ENCODE data around the gene GLB1L2.
"Not testable (repeated sequence)": the region's sequence is repeated elsewhere in the genome, so short reads cannot be mapped to it uniquely, and the experiment has no call there.

GLB1L2 gene

DNA sequence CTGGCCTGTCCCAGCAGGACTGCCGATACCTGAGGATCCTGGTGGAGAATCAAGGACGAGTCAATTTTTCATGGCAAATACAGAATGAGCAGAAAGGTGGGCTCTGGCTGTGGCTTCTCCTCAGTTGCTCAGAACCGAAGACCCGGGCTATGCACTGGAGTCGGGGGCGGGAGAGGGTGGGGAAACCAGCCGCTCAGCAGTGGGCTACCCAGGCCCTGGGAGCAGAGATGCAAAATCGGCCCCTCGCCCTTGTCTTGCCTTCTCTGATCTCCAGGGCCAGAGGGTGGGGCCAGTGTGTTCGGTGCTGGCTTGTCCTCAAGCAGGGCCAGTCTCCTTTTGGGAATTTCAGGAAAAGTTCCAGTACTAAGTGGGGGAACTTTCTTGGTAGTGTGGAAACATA lies 18.4 kb upstream of the GLB1L2 start:
- Histone ChIP-seq H3K23ac (ENCODE audit: low read length in 2 of 2) (no peak overlapping the region), H3K79me1 (replicated peaks; ENCODE audit: low read length, poor library complexity, severe bottlenecking) (no peaks in the 10 kb centered on the region), H3K9ac (ENCODE audit: low read length) (no peak overlapping the region), H2BK5ac (ENCODE audit: low read depth, low read length, poor library complexity, severe bottlenecking) (no peak overlapping the region), H2BK120ac (ENCODE audit: low read depth, low read length) (no peak overlapping the region), H3K9me3 (ENCODE audit: control insufficient read depth, low read length) (peaks cover 25% of the 10 kb centered on the region), H3K4me2 (ENCODE audit: low read length, poor library complexity, severe bottlenecking) (no peak overlapping the region), H3K4ac (ENCODE audit: low read depth in 1 of 2, low read length in 2 of 2) (no peak overlapping the region), H3K4me3 (ENCODE audit: insufficient read depth in 1 of 2, low read depth in 1 of 2, low read length in 2 of 2) (no peak overlapping the region), H2AK5ac (ENCODE audit: low read length, severe bottlenecking) (no peak overlapping the region), H3K14ac (ENCODE audit: low read length in 2 of 2) (no peak overlapping the region), H3K27me3 (ENCODE audit: control insufficient read depth in 1 of 2, insufficient read depth in 1 of 2, low read length in 2 of 2) (no peaks in the 10 kb centered on the region), H2BK12ac (ENCODE audit: low read length in 2 of 2) (no peak overlapping the region), H3K18ac (ENCODE audit: low read depth in 1 of 2, low read length in 2 of 2) (no peak overlapping the region), H2BK15ac (ENCODE audit: low read depth, poor library complexity, severe bottlenecking) (no peak overlapping the region), H4K8ac (ENCODE audit: low read length) (no peak overlapping the region), H3K27ac (ENCODE audit: low read length, poor library complexity, severe bottlenecking) (no peak overlapping the region), H3K36me3 (ENCODE audit: control insufficient read depth in 1 of 2, insufficient read depth in 2 of 2, low read depth in 1 of 2, low read length in 2 of 2) (no peaks in the 10 kb centered on the region), H4K91ac (ENCODE audit: low read length) (no peak overlapping the region), H3K4me1 (ENCODE audit: control insufficient read depth, insufficient read depth, low read depth, low read length) (no peaks in the 10 kb centered on the region), H2AFZ (ENCODE audit: low read depth, low read length) (no peak overlapping the region)
- no peak for DNase-seq
- 86% methylated on average over 10 of the region's 10 CpGs for WGBS

DNA sequence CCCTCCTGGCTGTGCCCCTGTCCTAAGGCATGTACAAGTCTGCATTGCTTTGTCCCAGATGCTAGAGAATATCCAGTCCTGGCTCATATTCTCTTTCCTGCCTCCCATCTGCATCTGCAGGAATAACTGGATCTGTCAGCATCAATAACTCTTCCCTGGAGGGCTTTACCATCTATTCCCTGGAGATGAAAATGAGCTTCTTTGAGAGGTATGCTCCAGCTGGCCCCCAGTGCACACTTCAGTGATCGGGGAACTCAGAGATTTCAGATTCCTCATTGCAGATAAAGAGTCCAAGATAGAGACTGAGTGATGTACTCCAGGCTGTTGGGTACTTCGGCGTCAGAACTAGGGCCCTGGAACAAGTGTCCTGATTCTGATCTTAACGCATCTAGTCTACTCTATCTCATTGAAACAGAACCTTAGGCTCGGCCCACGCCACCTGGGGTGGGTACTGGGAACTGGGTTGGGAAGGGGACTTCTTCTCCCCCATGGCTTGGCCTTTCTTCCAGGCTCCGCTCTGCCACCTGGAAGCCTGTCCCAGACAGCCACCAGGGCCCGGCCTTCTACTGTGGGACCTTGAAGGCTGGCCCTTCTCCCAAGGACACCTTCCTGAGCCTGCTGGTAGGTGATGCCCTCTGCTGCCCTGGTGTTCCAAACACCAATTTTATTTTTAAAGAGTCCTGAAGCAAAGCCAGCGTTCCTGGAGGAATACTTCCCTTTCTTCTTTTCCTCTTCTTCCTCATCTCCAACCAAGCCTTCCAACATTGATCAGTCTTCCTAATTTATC lies 17.8 kb upstream of the GLB1L2 start:
- no peak overlapping the region for H2BK12ac ChIP-seq (ENCODE audit: low read length in 2 of 2)
- H3K18ac ChIP-seq (ENCODE audit: low read depth in 1 of 2, low read length in 2 of 2): no peak overlapping the region
- WGBS: 74% methylated on average over 9 of the region's 9 CpGs
- H2AFZ ChIP-seq (ENCODE audit: low read depth, low read length): no peak overlapping the region
- no peaks in the 10 kb centered on the region for H3K79me1 ChIP-seq (replicated peaks; ENCODE audit: low read length, poor library complexity, severe bottlenecking)
- no peak overlapping the region for H2BK120ac ChIP-seq (ENCODE audit: low read depth, low read length)
- no peak overlapping the region for H3K23ac ChIP-seq (ENCODE audit: low read length in 2 of 2)
- DNase-seq: no peak
- H3K4me3 ChIP-seq (ENCODE audit: insufficient read depth in 1 of 2, low read depth in 1 of 2, low read length in 2 of 2): no peak overlapping the region
- H3K36me3 ChIP-seq (ENCODE audit: control insufficient read depth in 1 of 2, insufficient read depth in 2 of 2, low read depth in 1 of 2, low read length in 2 of 2): no peaks in the 10 kb centered on the region
- no peak overlapping the region for H2BK5ac ChIP-seq (ENCODE audit: low read depth, low read length, poor library complexity, severe bottlenecking)
- no peak overlapping the region for H3K14ac ChIP-seq (ENCODE audit: low read length in 2 of 2)
- no peak overlapping the region for H3K9ac ChIP-seq (ENCODE audit: low read length)
- no peak overlapping the region for H2AK5ac ChIP-seq (ENCODE audit: low read length, severe bottlenecking)
- H3K4me1 ChIP-seq (ENCODE audit: control insufficient read depth, insufficient read depth, low read depth, low read length): no peaks in the 10 kb centered on the region
- H3K9me3 ChIP-seq (ENCODE audit: control insufficient read depth, low read length): peaks cover 29% of the 10 kb centered on the region
- no peak overlapping the region for H4K91ac ChIP-seq (ENCODE audit: low read length)
- H3K27ac ChIP-seq (ENCODE audit: low read length, poor library complexity, severe bottlenecking): no peak overlapping the region
- no peaks in the 10 kb centered on the region for H3K27me3 ChIP-seq (ENCODE audit: control insufficient read depth in 1 of 2, insufficient read depth in 1 of 2, low read length in 2 of 2)
- no peak overlapping the region for H3K4me2 ChIP-seq (ENCODE audit: low read length, poor library complexity, severe bottlenecking)
- H4K8ac ChIP-seq (ENCODE audit: low read length): no peak overlapping the region
- no peak overlapping the region for H3K4ac ChIP-seq (ENCODE audit: low read depth in 1 of 2, low read length in 2 of 2)
- no peak overlapping the region for H2BK15ac ChIP-seq (ENCODE audit: low read depth, poor library complexity, severe bottlenecking)

DNA sequence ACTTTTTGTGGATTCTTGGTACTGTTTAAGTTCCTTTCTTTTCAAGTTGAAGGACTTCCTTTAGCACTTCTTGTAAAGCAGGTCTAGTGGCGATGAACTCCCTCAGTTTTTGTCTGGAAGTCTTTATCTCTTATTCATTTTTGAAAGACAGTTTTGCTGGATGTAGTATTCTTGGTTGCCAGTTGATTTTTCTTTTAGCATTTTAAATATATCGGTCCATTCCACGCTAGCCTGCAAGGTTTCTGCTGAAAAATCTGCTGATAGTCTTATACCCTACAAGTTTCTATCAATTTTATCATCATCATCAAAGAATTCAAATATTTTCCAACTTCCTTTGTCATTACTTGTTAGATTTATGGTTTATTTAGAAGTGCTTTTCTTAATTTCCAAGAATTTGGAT lies 14.7 kb upstream of the GLB1L2 start:
- H3K9me3 ChIP-seq (ENCODE audit: control insufficient read depth, low read length): peaks cover 49% of the 10 kb centered on the region

DNA sequence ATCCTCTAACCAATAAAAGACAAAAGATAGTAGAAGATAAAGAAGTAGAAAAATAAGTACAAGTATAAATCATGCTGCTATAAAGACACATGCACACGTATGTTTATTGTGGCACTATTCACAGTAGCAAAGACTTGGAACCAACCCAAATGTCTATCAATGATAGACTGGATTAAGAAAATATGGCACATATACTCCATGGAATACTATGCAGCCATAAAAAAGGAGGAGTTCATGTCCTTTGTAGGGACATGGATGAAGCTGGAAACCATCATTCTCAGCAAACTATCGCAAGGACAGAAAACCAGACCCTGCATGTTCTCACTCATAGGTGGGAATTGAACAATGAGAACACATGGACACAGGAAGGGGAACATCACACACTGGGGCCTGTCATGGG lies 10.4 kb upstream of the GLB1L2 start:
- H3K4me3 ChIP-seq (ENCODE audit: insufficient read depth in 1 of 2, low read depth in 1 of 2, low read length in 2 of 2); H3K23ac ChIP-seq (ENCODE audit: low read length in 2 of 2); H2AFZ ChIP-seq (ENCODE audit: low read depth, low read length); H2BK5ac ChIP-seq (ENCODE audit: low read depth, low read length, poor library complexity, severe bottlenecking); H3K9ac ChIP-seq (ENCODE audit: low read length); H3K4ac ChIP-seq (ENCODE audit: low read depth in 1 of 2, low read length in 2 of 2); H4K91ac ChIP-seq (ENCODE audit: low read length); H2BK120ac ChIP-seq (ENCODE audit: low read depth, low read length); H3K27me3 ChIP-seq (ENCODE audit: control insufficient read depth in 1 of 2, insufficient read depth in 1 of 2, low read length in 2 of 2); H4K8ac ChIP-seq (ENCODE audit: low read length); H3K27ac ChIP-seq (ENCODE audit: low read length, poor library complexity, severe bottlenecking); H3K4me2 ChIP-seq (ENCODE audit: low read length, poor library complexity, severe bottlenecking); DNase-seq; H3K18ac ChIP-seq (ENCODE audit: low read depth in 1 of 2, low read length in 2 of 2); H2BK15ac ChIP-seq (ENCODE audit: low read depth, poor library complexity, severe bottlenecking); H2AK5ac ChIP-seq (ENCODE audit: low read length, severe bottlenecking); H3K4me1 ChIP-seq (ENCODE audit: control insufficient read depth, insufficient read depth, low read depth, low read length); H2BK12ac ChIP-seq (ENCODE audit: low read length in 2 of 2); H3K36me3 ChIP-seq (ENCODE audit: control insufficient read depth in 1 of 2, insufficient read depth in 2 of 2, low read depth in 1 of 2, low read length in 2 of 2); H3K79me1 ChIP-seq (replicated peaks; ENCODE audit: low read length, poor library complexity, severe bottlenecking); H3K14ac ChIP-seq (ENCODE audit: low read length in 2 of 2): not testable (repeated sequence)
- 80% methylated on average over 1 of the region's 2 CpGs for WGBS
- H3K9me3 ChIP-seq (ENCODE audit: control insufficient read depth, low read length): peaks cover 50% of the 10 kb centered on the region

More for the DNA sequence above, 14.7 kb upstream of the GLB1L2 start:
- Histone ChIP-seq H3K9ac (ENCODE audit: low read length) (no peak overlapping the region), H3K4me2 (ENCODE audit: low read length, poor library complexity, severe bottlenecking) (no peak overlapping the region), H2AK5ac (ENCODE audit: low read length, severe bottlenecking) (no peak overlapping the region), H3K27ac (ENCODE audit: low read length, poor library complexity, severe bottlenecking) (no peak overlapping the region), H2BK12ac (ENCODE audit: low read length in 2 of 2) (no peak overlapping the region), H2BK15ac (ENCODE audit: low read depth, poor library complexity, severe bottlenecking) (no peak overlapping the region), H2BK120ac (ENCODE audit: low read depth, low read length) (no peak overlapping the region), H3K4me1 (ENCODE audit: control insufficient read depth, insufficient read depth, low read depth, low read length) (no peaks in the 10 kb centered on the region), H3K14ac (ENCODE audit: low read length in 2 of 2) (no peak overlapping the region), H2BK5ac (ENCODE audit: low read depth, low read length, poor library complexity, severe bottlenecking) (no peak overlapping the region), H3K36me3 (ENCODE audit: control insufficient read depth in 1 of 2, insufficient read depth in 2 of 2, low read depth in 1 of 2, low read length in 2 of 2) (no peaks in the 10 kb centered on the region), H3K4me3 (ENCODE audit: insufficient read depth in 1 of 2, low read depth in 1 of 2, low read length in 2 of 2) (no peak overlapping the region), H3K23ac (ENCODE audit: low read length in 2 of 2) (no peak overlapping the region), H3K4ac (ENCODE audit: low read depth in 1 of 2, low read length in 2 of 2) (no peak overlapping the region), H3K18ac (ENCODE audit: low read depth in 1 of 2, low read length in 2 of 2) (no peak overlapping the region), H2AFZ (ENCODE audit: low read depth, low read length) (no peak overlapping the region), H4K91ac (ENCODE audit: low read length) (no peak overlapping the region), H4K8ac (ENCODE audit: low read length) (no peak overlapping the region), H3K79me1 (replicated peaks; ENCODE audit: low read length, poor library complexity, severe bottlenecking) (no peaks in the 10 kb centered on the region), H3K27me3 (ENCODE audit: control insufficient read depth in 1 of 2, insufficient read depth in 1 of 2, low read length in 2 of 2) (no peaks in the 10 kb centered on the region)
- 97% methylated on average over 3 of the region's 3 CpGs for WGBS
- no peak for DNase-seq

All from mesenchymal stem cell (in vitro differentiated cells and primary cell).